DMS 273 (cell line): ENCODE data around the gene OPHN1.
"Not testable (repeated sequence)": the region's sequence is repeated elsewhere in the genome, so short reads cannot be mapped to it uniquely, and the experiment has no call there.

ENCODE experiments used
- DNase-seq: peaks from one replicate; lab custom pipeline; 2025; ENCODE audit not compliant: unreplicated experiment; lab: John Stamatoyannopoulos, UW

The OPHN1 gene

DNA sequence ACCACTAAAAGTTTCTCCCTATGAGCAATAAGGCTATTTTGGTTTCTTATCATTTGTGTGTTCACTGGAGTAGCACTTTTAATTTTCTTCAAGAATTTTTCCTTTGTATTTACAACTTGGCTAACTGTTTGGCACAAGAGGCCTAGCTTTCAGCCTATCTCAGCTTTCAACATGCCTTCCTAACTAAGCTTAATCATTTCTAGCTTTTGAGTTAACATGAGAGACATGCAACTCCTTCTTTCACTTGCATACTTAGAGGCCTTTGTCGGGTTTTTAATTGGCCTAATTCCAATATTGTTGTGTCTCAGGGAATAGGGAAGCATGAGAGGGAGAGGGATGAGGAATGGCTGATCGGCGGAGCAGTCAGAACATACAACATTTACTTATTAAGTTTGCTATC lies 349.8 kb downstream of the OPHN1 start:
- DNase-seq = no peak

DNA sequence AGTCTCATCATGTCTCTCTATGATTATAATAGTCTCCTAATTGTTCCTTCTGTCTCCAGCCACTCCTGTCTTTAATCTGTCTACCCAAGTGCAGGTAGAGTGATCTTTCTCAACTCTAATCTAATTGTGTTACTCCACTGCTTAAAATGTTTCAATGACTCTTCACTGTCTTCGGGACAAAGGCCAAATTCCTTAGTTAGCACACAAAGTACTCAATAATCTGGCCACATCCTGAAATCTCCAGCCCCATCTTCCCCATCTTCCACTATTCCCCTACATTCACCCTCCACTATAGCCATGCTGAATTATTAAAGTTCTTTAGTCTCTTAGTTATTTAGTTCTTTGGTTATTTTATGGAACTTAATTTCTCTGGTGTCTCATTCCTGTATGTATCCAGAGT lies 353.3 kb downstream of the OPHN1 start:
- no peak for DNase-seq

DNA sequence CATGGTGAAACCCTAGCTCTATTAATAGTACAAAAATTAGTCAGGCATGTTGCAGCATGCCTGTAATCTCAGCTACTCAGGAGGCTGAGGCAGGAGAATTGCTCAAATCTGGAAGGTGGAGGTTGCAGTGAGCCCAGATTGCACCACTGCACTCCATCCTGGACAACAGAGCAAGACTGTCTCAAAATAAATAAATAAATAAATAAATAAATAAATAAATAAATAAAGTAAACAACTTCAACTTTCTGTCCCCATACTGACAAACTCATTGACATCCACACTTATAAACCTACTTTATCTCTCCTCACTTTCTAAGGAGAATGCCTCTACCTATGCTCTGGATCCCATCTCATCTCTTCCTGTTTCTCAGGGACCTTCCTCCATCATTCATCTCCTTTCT lies 354.5 kb downstream of the OPHN1 start:
- not testable (repeated sequence) for DNase-seq

DNA sequence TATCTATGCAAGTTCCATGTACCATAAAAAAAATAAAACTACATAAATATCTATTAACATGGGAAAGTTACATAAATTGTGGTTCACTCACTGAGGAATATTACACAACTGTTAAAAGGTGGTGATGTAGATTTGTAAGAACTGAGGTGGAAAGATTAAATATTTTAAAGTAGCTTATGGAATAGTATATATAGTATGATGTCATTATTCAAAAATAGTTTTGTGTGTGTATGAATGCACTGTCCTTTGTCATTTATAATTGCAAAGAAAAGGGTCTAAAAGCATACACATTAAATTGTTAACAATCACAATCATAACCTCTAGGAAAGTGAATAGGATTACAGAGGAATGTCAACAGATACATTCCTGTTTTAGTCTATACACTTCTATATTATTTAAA lies 355.9 kb downstream of the OPHN1 start:
- no peak for DNase-seq

DNA sequence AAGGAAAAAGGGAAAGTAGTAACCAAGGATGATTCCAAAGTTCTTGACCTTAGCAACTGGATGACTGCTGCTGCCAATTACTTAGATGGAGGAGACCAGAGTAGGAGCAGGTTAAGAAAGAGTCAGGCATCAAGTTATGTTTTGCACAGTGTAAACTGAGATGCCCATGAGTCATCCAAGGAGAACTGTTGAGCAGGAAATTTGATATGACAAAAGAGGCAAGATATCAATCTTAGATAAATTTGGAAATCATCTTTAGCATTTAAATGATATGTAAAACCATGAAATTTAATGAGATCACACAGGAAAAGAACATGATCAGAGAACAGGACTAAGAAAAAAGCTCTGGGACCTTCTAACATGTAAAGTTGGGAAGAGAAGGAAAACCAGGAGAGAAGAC lies 361.3 kb downstream of the OPHN1 start:
- no peak for DNase-seq

DNA sequence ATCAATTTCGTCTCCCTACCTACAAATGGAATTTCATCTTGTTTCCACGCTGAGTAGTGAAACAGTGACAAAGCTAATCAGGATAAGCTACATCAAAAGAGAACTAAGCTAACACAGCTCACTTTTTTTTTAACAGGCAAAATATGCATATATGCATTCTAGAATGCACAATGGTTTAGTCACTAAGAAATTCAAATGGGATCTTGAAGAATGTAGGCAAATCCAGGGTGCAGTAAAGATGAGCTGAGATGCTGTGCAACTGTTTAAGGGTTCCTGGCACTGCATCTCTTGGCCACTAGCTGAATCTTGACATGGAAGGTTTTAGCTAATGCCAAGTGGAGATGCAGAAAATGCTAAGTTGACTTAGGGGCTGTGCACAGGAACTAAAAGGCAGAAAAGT lies 363.2 kb downstream of the OPHN1 start:
- DNase-seq = not testable (repeated sequence)

DNA sequence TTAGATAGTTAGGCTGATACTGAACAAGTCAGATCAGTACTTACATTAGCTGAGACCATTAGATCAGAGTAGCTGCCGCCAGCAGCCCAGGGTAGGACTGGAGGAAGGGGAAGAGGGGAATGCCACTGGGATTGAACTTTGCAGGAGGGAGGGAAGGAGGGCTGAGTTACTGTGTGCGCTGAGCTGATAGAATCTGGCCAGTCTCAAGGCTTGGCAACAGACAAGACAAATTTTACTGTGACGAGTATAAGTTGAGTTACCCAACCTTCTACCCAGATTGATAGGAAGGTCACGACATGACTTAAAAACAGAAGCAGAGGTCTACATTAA lies 372.1 kb downstream of the OPHN1 start:
- DNase-seq = no peak

DNA sequence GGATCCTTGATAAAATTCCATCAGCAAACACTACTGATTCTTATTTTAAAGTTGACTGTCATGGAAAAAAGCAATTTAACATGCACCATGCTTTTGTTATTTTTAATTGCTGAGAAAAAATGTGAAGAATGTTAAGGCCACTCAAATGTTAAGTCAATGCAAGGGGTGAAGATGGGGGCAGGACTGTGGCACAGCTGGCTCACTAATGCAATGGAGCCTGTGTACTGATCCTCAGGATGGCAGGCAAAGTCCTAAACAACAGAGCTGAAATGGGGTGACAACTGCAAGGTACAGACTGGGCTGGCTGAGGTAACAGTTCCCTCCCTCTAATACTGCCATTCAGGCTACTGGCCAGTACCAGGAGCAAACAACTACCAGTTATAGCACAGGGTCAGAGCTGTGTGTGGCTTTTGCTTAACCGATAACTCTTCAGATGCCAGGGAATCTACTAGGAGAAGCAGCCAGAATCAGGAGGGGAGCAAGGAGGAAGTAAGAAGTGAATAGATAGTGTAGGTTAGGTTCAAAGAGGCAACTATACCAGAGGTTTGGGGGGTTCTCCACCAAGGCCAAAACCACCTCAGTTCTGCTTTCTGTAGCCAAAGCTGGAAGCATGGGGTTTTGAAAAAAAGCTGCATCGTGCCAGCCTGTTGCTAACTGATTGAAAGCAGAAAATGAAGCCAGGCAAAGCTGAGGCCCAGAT lies 372.6 kb downstream of the OPHN1 start:
- no peak for DNase-seq

DNA sequence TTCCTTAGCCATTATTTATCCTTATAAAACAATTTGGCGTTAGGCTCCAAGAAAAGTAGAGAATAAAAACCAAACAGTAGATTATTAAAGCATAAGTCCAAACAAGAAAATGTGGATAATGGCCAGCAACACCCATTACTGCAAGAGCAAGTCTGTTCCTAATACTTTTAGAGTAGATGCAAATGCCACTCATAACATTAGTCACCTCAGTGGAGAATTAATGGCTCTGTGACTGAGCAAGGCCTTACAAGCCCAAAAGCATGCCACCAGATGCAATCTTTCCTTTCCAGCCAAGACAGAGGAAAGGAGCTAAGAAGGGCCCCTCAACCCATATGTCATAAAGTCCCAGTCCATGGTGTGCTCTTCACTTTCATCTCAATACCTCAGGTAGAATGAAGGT lies 373.8 kb downstream of the OPHN1 start:
- DNase-seq = no peak

DNA sequence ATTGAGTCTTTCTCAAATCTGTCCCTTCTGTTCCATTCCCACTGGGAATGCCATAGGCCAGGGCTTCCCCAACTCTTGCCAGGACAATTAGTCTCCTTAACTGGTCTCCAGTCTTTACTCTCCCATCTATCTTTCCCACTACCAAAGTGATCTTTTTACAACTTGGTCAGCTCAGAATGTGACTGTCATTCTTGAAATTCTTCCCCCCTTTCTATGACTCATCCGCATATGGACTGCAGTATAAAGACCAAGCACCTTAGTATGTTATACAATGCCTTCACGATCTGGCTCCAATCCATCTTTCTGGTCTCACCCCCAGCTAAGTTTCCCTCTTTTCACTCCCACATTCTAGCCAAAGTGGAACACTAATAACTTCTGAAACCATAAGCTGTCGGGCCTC lies 383.8 kb downstream of the OPHN1 start:
- no peak for DNase-seq

DNA sequence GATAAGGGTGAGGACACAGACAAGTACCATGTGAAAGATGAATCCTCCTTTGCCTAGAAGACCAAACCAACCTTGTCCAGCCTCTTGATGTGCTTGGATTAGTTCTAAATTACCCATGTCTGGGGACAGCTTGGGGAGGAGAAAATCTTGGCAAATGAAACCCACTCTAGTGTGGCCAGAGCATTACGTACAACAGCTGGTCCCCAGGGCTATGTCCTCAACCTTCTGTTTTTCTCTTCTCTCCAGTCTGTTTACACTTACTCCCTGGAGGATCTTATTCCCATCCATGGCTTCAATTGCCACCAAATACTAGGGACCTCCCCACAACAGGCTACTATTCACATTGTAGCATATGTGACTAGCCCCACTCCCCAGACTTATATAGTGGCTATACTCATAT lies 384.5 kb downstream of the OPHN1 start:
- peak; percentile 38 for DNase-seq

DNA sequence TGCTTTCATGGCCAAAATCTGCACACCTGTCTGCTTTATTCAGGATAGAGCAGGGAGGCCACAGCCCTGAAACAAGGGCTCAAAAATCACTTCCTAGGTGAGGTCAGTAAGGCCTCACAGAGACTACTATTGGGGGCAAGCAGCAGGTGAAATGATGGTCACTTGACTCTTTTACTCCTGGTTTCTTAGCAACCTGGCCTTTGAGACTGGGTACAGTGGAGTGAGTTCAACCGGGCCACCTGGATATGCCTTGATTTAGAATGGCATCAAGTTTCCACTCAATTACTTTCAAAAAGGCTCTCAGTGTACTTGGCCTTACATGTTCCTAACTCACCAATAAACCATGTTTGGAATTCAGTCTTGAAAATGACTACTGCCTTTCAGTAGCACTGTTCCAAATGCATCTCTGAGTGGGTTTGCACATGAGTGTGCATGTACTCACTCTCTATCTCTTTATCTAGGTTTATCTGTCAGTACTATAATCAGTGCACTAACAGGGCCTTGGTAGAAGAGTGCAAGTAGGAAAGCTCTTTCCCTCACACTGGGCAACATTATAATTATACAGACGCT lies 388.2 kb downstream of the OPHN1 start:
- DNase-seq = peak; percentile 34

DNA sequence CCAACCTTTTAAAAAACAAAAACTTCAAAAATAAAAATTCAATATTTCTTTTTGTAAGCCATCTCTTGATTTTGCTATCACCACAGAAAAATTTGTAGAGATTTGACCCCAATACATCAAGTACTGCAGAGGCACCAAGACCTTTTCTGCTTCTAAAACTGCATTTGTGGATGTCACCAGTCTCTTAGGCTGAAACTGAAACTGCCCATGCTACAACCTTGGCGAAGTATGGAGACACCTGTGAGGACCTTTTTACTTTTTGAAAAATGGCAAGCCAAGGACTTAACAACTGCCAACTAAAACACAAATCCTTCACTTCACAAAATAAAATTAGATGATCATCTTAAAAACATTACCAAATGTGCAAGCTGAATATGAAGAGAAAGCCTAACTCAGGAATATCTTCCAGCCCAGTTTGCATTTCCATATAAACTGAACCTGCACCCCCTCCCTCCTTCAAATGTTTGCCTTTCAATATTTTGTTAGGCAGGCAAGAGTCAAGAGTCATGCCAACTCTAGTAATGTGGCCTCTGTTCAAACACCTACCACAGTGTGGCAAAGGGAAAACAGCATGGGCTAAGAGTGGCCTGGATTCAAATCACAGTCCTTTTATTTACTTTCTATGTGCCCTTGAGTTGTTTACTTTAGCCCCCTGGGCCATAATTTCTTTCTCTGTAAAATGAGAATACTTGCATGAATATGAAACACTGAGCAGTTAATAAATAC lies 389.4 kb downstream of the OPHN1 start:
- no peak for DNase-seq

DNA sequence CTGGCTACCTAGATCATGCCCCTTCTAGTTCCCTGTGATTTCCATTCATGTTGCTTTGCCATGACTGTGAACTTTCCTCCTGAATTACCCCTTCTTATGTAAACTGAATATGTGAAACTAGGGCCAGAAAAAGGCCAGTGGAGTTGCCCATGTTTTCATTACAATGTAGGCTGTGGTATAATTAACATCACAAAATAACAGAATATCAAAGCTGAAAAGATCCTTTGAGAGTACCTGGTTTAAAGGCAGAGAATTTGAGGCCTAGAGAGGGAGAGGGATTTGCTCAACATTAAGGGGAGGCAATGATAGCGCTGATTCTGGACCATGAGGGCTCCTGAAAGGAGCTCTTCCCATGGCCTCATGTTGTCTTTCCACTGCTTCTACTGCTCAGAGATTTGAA lies 392.2 kb downstream of the OPHN1 start:
- no peak for DNase-seq

DNA sequence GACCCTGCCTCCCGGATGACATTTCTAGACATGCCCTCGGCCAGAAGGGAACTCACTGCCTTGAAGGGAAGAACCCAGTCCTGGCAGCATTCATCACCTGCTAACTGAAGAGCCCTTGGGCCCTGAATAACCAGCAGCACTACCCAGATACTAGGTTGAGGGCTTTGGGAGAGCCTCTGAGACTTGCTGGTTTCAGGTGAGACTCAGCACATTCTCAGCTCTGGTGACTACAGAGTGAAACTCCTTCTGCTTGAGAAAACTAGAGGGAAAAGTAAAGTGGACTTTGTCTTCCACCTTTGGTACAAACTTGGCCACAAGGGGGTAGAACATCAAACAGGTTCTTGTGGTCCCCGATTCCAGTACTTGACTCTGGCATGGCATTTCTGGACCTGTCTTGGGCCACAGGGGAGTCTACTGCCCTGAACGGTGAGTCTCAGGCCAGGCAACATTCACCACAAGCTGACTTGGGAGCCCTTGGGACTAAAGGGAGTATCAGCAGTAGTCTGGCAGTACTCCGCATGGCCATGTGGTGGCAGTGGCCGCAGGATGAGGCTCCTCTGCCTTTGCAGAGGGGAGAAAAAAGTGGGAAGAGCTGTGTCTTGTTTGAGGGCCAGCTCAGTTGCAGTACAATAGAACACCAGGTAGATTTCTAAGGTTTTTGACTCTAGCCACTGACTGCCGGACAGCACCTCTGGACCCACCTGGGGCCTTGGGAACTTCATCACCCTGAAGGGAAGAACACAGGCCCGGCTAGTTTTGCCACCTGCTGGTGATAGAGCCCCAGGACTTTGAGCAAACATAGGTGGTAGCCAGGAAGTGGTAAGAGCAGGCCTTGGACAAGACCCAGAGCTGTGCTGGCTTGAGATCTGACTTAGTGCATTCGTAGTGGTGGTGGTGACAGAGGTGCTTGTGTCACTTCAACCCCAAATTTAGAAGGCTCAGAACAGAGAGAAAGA lies 414.8 kb downstream of the OPHN1 start:
- DNase-seq = peak; percentile 69

DNA sequence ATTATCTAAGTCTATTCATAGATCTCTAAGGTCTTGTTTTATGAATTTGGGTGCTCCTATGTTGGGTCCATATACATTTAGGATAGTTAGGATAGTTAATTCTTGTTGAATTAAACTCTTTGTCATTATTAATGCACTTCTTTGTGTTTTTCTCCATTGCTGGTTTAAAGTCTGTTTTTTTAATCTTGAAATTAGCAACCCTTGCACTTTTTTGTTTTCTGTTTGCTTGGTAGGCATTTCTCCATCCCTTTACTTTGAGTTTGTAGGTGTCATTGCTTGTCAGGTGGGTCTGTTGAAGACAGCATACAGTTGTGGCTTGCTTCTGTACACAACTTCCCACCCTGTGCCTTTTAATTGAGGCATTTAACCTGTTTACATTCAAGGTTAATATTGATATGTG lies 434.8 kb downstream of the OPHN1 start:
- no peak for DNase-seq
